GM11168 (cell line): ENCODE results near the gene GBP5.
"Not testable (repeated sequence)": the region's sequence is repeated elsewhere in the genome, so short reads cannot be mapped to it uniquely, and the experiment has no call there.

Source experiments
- in situ Hi-C: fragments of 300-500 bp; cut with MboI; formaldehyde crosslinking; loops from one replicate; pipeline ENCODE4 v1.12.0; 2022; ENCODE audit warnings: low sequenced_read_pairs; ENCODE audit not compliant: unreplicated experiment

The GBP5 gene

DNA sequence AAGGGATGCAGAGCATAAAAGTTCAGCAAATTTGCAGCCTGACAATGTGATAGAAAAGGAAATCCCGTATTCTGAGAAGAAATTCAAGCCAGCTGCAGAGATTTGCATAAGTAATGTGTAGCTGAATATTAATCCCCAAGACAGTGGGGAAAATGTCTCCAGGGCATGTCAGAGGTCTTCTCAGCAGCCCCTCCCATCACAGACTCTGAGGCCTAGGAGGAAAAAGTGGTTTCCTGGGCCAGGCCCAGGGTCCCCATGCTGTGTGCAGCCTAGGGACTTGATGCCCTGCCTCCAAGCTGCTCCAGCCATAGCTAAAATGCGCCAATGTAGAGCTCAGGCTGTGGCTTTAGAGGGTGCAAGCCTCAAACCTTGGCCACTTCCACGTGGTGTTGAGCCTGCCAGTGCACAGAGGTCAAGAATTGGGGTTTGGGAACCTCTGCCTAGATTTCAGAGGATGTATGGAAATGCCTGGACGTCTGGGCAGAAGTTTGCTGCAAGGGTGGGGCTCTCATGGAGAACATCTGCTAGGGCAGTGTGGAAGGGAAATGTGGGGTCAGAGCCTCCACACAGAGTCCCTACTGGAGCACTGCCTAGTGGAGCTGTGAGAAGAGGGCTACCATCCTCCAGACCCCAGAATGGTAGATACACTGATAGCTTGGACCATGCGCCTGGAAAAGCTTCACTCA lies 11.6 kb upstream of the GBP5 start:
- in situ Hi-C loops: not testable (repeated sequence)

DNA sequence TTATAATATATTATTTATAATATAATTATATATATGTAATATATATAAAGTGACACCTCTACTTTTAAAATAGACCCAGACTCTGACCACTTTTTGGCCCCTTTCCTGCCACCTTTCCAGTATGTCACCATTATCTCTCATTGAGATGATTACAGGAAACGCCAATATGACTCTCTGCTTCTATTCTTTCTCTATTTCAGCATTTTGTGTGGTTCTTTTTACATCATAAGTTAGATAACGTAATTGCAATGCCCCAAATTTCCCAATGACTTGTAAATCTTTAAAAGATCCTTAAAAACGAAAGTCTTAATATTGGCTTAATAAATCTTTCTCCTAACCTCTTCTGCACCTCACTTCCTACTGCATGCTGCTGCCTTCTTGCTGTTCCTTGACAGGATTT lies 8.1 kb upstream of the GBP5 start:
- in situ Hi-C loops: no loop called here

DNA sequence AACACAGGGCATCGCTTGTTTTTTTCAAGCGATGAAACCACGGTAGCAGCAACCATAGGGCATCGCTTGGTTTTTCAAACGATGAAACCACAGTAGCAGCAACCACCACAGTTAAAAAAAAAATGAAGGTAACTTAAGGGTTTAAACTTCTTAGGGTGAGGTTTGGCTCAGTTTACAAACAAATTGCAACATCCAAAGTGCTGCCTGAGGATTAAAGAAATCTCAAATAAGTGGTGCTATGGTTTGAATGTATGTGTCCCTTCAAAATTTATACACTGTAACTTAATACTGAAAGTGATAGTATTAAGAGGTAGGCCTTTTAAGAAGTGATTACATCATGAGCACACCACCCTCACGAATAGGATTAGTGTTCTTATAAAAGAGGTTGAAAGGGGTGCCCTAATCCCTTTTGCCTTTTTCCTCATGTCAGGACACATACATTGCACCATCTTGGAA lies 6.4 kb upstream of the GBP5 start:
- in situ Hi-C loops: no loop called here

DNA sequence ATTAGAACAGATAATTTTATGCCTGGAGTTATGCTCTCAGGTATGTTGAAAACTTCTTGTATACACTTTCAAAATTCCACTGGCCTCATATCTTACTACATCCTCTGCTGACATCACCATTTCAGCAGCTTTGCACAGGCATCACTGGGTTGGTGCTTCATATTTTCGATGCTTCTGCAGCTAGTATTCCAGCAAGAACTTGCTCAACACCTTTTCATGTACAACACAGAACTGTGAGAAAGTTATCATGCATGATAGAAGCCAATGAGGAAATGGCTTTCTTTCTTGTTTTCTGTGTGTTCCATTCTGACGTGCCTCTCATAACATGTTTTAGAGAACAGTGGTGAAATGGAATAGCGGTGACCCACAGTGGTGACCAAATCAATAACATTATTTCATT lies 5.1 kb upstream of the GBP5 start:
- in situ Hi-C loops: no loop called here

DNA sequence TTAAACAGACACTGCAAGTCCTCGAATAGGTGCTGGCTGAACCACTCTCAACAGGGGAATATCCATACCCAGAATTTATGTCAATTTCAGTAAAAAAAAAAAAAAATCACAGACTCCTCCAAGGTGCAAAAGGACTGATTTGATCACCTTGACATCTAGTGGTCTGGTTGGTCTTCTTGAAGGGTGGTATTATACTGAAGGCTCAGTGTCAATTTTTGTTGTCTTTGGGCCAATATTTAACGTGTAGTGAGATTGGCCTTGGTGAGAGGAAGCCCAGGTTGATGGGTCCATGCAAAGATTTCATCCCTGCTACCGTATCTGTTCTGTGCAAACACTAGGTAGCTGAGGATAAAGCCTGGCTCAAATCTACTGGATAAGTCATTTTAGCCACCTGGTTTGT lies 4.0 kb upstream of the GBP5 start:
- in situ Hi-C loops: no loop called here

DNA sequence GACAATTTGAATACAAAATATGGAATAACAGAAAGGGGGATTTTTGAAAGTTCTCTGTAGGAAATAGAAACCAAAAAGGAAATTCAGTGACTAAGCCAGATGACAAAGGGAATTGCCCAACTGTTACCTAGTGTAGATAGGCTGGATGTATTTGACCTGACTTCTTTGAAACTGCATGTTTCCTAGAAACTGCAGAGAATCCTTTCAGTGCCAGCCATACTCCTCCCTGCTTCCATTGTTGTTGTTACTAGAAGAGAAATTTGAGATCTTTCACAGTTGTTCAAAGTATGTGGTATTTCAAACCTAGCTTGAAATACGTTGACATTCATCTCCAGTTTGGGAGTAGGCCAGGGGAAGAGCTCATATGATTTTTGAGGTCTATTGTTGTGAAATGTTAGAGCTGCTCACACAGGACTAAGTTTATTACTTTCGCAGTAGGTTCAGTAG lies 1.8 kb upstream of the GBP5 start:
- in situ Hi-C loops: no loop called here

DNA sequence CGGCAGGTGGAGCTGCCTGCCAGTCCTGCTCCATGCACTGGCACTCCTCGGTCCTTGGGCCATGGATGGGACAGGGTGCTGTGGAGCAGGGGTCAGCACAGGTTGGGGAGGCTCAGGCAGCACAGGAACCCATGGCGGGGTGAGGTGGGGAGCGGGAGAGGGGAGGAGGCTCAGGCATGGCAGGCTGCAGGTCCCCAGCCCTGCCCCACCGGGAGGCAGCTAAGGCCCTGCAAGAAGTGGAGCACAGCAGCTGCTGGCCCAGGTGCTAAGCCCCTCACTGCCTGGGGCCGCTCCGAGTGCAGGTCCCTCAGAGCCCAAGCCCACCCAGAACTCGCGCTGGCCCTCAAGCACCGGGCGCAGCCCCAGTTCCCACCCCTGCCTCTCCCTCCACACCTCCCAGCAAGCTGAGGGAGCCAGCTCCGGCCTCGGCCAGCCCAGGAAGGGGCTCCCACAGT lies 691 bp upstream of the GBP5 start:
- in situ Hi-C loops: no loop called here

DNA sequence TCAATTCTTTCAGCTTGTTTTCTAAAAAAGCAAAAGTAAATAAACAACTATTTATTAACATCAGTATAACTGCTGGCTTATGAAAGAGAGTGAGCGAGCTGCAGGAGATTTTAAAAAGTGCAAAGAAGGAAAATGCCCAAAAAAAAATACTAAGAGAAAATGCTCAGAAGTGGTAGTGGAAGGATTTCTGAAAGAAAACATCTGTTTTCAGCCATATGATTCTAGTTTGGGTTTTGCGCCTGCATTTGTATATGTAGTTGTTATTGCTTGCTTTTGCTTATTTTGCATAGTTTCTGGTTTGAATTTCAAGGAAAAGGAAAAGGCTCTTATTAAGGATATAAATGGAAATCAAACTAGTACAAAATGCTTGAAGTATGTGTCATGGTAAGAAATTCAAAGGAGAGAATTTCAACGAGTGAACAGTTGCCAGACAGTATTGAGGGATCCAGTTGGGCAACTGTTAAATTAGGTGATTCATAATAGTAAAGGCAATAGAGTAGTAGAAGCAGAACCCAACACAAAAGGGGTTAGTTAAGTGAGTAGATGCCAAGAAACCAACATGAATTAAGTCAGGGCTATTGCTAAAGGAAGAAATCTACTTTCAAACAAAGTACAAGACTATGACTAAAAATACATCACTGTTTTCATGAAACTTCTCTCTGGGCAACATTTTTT lies 1.2 kb downstream of the GBP5 start:
- in situ Hi-C loops: no loop called here

DNA sequence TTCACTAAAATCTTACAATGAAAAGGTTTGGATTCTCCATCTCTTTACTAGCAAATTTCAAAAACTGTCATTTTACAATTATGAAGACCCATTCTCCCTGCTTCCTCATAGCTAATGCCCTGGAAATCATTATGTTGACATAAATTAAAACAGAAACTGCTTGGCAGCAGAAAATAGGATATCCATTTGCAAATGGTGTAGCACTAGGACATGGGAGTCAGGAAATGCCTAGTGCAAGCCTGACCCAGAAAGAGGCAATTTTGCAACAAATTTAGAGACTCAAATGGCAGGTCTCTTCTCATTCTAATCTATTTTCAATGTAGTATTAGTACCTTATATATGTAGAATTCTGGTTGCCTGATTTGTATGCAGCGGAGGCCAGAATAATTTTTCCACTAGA lies 2.2 kb downstream of the GBP5 start:
- in situ Hi-C loops: no loop called here

DNA sequence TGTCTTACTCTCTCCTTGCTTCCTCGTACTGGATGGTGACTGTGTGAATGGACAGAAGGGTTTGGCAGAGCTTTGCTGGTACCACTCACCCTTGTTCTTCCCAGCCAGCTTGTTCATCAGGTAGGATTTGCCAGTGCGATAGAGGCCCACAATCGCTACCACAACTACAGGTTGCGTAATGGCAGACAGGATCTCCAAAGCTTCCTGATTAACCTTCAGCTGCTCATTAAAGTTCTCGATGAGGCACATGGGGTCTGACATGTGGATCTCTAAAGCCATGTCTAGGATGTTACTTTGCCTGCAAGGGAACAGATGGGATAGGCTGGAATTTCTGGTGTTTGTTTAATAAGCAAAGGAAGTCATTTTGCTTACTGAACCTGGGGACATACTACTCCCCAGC lies 3.4 kb downstream of the GBP5 start:
- in situ Hi-C loops: no loop called here

DNA sequence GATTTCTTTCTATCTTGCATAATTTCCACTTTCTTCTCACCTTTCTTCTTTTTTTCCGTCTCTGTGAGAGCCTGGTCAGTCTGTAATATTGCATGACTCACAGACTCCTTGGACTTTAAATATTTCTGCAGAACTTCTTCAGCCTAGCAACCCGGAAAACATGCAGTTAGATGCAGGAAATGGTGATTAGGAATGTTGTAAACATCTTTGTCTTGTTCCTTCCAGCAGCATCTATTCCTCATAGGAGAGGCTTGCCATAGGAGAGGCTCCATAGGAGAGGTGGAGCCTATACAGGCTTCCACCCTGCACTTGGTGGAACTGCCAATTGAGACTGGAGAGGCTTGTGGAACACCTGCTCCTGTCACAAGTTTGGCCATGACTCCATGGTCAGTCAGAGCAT lies 10.0 kb downstream of the GBP5 start:
- in situ Hi-C loops: no loop called here

DNA sequence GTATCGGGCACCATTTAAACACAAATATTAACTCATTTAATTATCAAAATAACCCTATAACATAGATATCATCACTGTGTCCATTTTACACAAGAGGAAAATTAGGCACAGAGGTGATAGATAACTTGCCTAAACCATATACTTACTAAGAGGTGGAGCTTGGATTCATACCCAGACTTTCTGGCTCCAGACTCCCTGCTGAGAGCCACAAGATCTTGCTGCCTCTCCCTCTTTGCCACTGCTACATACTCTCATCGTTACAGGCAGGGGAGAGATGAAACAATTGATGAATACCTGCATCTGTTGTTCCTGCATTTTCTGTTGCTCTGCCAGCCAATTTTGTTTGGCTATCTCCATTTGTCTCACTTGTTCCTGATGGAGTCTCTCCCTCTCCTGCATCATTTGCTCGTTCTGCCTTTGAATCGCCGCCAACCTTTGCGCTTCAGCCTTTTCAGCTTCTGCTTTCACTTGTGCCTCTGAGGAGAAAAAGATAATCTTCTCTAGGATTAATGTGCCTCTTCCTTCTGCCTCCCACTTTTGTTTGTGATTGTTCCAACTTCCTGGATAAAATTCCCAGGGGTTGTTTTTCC lies 10.6 kb downstream of the GBP5 start:
- in situ Hi-C loops: no loop called here

DNA sequence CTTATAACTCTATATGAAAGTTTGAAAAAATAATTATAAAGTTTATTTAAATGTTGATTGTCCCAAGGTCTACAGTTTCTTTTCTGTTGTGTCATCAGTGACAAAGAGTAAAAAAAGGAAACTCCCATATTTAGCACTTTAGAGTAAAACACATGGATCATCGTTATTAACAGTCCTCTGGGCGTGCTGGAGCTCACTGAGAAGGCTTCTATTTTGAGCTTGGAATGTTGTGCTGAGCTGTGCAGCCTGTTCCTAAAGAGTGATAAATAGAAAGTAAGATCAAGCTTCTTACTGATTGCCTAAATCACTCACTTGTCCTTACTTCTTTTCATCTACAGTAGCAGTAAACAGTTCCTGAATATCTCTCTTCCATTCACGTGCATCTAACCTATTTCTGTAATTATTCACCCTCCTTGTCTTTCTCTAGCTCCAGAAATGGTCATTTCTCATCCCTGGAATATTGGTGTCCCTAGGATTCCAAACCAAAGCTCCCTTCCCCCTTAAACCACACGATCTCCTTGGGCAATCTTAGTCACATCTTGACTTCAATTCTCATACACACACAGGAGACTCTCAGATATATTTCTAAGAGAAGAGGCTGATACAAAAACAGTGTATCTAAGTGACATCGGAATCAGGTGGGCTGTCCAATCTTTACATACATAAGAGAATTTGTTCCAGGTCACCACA lies 11.9 kb downstream of the GBP5 start:
- in situ Hi-C loops: no loop called here

DNA sequence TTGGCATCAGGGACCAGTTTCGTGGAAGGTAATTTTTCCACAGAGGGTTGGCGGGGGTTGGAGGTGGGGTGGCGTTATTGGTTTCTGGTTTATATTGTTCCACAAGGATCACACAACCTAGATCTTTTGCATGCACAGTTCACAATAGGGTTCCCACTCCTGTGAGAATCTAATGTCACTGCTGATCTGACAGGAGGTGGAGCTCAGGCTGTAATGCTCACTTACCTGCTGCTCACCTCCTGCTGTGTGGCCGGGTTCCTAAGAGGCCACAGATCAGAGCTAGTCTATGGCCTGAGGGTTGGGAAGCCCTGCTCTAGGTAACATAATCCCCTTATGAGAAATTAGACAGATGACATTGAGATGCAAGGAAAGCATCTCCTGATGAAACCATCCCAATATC lies 12.6 kb downstream of the GBP5 start:
- in situ Hi-C loops: no loop called here

DNA sequence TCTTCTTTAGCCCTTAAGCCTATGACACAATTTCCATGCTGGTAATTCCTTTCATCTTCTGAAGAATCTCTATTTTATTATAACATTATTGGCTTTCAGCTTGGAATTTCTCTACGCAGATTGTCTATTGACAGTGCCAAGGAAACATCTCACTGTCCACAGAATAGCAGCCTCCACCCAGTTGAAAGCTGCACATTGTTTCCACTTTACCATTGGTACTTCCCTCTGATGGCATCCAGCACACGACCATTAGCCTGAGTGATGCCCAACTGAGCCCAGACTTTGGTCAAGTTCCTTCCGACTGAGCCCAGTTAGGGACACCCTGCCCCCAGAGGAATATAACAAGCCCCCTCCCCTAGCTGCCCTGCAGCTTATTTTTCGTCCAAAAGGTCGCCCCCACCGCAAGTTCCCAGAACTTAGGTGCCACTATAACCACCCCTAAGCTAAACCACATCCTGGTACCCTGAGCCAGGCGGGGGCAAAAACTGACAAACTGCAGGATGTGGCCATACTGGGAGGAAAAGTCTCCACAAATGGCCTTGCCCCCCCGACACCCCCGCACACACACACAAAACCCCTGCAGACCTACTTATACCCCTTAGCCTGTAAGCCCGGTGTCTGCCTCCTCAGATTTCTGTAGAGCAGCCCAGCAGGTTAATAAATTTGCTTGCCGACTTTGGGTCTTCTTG lies 13.2 kb downstream of the GBP5 start:
- in situ Hi-C loops: no loop called here

DNA sequence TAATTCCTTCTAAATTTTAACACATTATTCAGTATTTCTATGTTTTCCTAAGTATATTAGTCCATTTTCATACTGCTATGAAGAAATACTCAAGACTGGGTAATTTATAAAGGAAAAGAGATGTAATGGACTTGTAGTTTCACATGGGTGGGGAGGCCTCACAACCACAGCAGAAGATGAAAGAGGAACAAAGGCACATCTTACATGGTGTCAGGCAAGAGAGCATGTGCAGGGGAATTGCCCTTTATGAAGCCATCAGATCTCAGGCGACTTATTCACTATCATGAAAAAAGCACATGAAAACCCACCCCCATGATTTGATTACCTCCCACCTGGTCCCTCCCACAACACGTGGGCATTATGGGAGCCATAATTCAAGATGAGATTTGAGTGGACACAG lies 15.6 kb downstream of the GBP5 start:
- in situ Hi-C loops: no loop called here

DNA sequence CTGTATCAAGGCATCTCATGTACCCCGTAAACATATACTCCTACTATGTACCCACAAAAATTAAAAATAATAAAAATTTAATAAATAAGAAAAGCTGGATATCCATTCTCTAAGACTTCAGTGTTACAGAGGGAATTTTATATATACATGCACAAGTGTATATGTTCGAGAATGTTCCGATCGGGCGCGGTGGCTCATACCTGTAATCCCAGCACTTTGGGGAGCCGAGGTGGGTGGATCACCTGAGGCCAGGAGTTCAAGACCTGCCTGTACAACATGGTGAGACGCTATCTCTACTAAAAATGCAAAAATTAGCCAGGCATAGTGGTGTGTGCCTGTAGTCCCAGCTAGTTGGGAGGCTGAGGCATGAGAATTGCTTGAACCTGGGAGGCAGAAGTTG lies 17.1 kb downstream of the GBP5 start:
- in situ Hi-C loops: not testable (repeated sequence)

DNA sequence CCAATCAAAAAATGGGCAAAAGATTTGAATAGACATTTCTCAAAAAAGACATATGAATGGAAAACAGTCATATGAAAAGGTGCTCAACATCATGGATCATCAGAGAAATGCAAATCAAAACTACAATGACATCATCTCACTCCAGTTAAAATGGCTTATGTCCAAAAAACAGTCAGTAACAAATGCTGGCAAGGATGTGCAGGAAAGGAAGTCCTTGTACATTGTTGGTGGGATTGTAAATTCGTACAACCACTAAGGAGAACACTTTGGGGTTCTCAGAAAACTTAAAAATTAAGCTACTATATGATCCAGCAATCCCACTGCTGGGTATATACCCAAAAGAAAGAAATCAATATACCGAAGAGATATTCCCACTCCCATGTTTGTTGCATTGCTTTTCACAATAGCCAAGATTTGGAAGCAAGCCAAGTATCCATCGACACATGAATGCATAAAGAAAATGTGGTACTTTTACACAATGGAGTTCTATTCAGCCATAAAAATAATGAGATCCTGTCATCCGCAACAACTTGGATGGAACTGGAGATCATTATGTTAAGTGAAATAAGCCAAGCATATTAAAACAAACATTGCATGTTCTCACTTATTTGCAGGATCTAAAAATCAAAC lies 17.9 kb downstream of the GBP5 start:
- in situ Hi-C loops: no loop called here

DNA sequence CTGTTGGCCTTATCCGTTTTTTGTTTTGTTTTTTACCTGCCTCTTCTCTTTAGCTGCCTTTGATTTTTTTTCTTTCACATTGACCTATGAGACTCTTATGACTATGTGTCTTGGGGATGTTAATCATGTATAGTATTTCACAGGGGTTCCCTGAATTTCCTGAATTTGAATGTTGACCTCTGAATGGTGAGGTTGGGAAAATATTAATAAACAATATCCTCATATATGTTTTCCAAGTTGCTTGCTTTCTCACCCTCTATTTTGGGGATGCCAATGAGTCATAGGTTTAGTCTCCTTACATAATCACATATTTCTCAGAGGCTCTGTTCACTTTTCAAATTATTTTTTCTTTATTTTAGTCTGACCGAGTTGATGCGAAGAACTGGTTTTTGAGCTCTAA lies 29.6 kb downstream of the GBP5 start:
- in situ Hi-C loops: no loop called here
